NCI-H2171 treated with DMSO at 0.1 percent for 48 hours (cell line): ENCODE measurements around the gene GCNT2.
"Not testable (repeated sequence)": the region's sequence is repeated elsewhere in the genome, so short reads cannot be mapped to it uniquely, and the experiment has no call there.

ENCODE experiments used
- DNase-seq: peaks from one replicate; lab custom pipeline; 2025; lab: John Stamatoyannopoulos, UW

GCNT2 gene

GRCh38 chr6:10660431-10661191 is 139.5 kb downstream of the GCNT2 start:
- not testable (repeated sequence) for DNase-seq

- DNase-seq = no peak
Measured at GRCh38 chr6:10662207-10662606, 141.1 kb downstream of the GCNT2 start.

GRCh38 chr6:10662742-10663141 is 141.6 kb downstream of the GCNT2 start:
- DNase-seq = no peak

GRCh38 chr6:10665595-10665994 is 144.4 kb downstream of the GCNT2 start:
- DNase-seq = not testable (repeated sequence)

GRCh38 chr6:10668126-10668917 is 147.2 kb downstream of the GCNT2 start:
- no peak for DNase-seq

DNA sequence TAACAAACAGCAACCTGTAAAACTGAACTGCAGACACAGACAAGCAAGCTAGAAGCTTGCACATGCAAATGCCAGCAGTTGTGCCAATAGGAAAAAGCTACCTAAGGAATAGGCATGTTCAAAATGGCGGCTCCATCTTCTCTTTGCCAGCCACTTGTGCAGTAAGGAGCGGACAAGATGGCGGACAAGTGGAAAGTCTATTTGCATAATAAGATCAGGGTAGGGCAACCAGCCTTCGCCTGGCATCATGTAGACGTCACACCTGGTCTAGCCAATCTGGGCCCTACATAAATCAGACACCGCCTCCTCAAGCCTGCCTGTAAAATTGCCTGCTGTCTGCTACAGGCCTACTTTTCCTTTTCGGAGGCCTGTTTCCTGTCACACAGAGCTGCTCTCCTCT is 155.3 kb downstream of the GCNT2 start:
- DNase-seq = no peak

DNA sequence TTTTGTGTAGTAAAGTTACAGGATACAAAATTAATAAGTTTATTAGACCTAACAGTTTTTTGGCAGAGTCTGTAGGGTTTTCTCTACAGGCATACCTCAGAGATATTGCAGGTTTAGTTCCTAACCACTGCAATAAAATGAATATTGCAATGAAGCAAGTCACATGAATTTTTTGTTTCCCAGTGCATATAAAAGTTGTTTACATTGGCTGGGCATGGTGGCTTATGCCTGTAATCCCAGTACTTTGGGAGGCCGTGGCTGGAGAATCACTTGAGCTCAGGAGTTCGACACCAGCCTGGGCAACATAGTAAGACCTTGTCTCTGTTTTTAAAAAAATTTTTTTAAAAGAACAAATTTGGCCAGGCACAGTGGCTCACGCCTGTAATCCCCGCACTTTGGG is 157.3 kb downstream of the GCNT2 start:
- DNase-seq = no peak
